Neural progenitor cell (in vitro differentiated cells): ENCODE data around the gene LMNB1. TPM values are rescaled to one million over a fixed set of nuclear protein-coding genes. Genes with fewer than 3 reads are reported as not detected.

Source experiments
- DNase-seq: peaks from one replicate; pipeline ENCODE4 v3.0.0-alpha.2; 2016; ENCODE audit warnings: low spot score
- H2AFZ ChIP-seq: fragments of 200-600 bp; sonication (generic); replicated peaks from 2 replicates; pipeline ENCODE4 v1.6.1; 2016; ENCODE audit warnings: antibody characterized with exemption
- H3F3A ChIP-seq: fragments of 200-600 bp; sonication (generic); 2 replicates; pipeline ENCODE4 v1.6.1; 2016; ENCODE audit warnings: antibody characterized with exemption, low read depth
- H3K27ac ChIP-seq: fragments of 200-600 bp; sonication (generic); 2 replicates; pipeline ENCODE4 v1.5.1; 2016; ENCODE audit warnings: mild to moderate bottlenecking
- H3K27me3 ChIP-seq: fragments of 200-600 bp; sonication (generic); 2 replicates; pipeline ENCODE4 v1.6.1; 2016; ENCODE audit warnings: mild to moderate bottlenecking, moderate library complexity
- H3K36me3 ChIP-seq: fragments of 200-600 bp; sonication (generic); 2 replicates; pipeline ENCODE4 v1.5.1; 2016
- H3K4me1 ChIP-seq: fragments of 200-600 bp; sonication (generic); 2 replicates; pipeline ENCODE4 v1.6.1; 2016; ENCODE audit warnings: mixed run types
- H3K4me2 ChIP-seq: fragments of 200-600 bp; sonication (generic); 2 replicates; pipeline ENCODE4 v1.6.1; 2016
- H3K4me3 ChIP-seq: fragments of 200-600 bp; sonication (generic); 2 replicates; pipeline ENCODE4 v1.5.1; 2016
- H3K79me2 ChIP-seq: fragments of 200-600 bp; sonication (generic); 2 replicates; pipeline ENCODE4 v1.6.1; 2016; ENCODE audit warnings: low read depth
- H3K9ac ChIP-seq: fragments of 200-600 bp; sonication (generic); 2 replicates; pipeline ENCODE4 v1.6.1; 2016
- H3K9me3 ChIP-seq: fragments of 200-600 bp; sonication (generic); 2 replicates; pipeline ENCODE4 v1.5.1; 2016; ENCODE audit warnings: low read depth
- H4K20me1 ChIP-seq: fragments of 200-600 bp; sonication (generic); 2 replicates; pipeline ENCODE4 v1.6.1; 2016; ENCODE audit warnings: low read depth
- H3K27ac Mint-ChIP-seq: 3 replicates; pipeline ENCODE4 v1.8.0; 2021; ENCODE audit warnings: mixed read lengths
- H3K27me3 Mint-ChIP-seq: 2 replicates; pipeline ENCODE4 v1.8.0; 2022; ENCODE audit warnings: low read depth, mild to moderate bottlenecking, inconsistent platforms, moderate library complexity, mixed read lengths; ENCODE audit not compliant: insufficient read depth
- H3K36me3 Mint-ChIP-seq: 3 replicates; pipeline ENCODE4 v1.8.0; 2021; ENCODE audit warnings: mixed read lengths
- H3K4me1 Mint-ChIP-seq: 3 replicates; pipeline ENCODE4 v1.8.0; 2021; ENCODE audit warnings: mixed read lengths
- H3K4me3 Mint-ChIP-seq: 3 replicates; pipeline ENCODE4 v1.8.0; 2021; ENCODE audit warnings: mild to moderate bottlenecking, moderate library complexity, mixed read lengths
- H3K9me3 Mint-ChIP-seq: 3 replicates; pipeline ENCODE4 v1.8.0; 2020; ENCODE audit warnings: mixed read lengths
- EZH2 ChIP-seq: fragments of 200-600 bp; sonication (generic); IDR thresholded peaks from 2 replicates; pipeline ENCODE4 v1.6.1; 2017; ENCODE audit warnings: antibody characterized with exemption, mild to moderate bottlenecking, moderate library complexity
- EZH2phosphoT487 ChIP-seq: fragments of 200-600 bp; sonication (generic); IDR thresholded peaks from 2 replicates; pipeline ENCODE4 v1.6.1; 2017; ENCODE audit warnings: antibody characterized with exemption
- total RNA-seq: library from RNA; depleted of rRNA; stranded (reverse); fragments of >200 nt; gene quantifications from 2 replicates; pipeline ENCODE4 v1.2.3, GENCODE V29; 2015; ENCODE audit warnings: low replicate concordance
- TF ChIP-seq, protein P1 (sequence below): fragments of 200-600 bp; sonication (generic); IDR thresholded peaks from 2 replicates; pipeline ENCODE4 v1.5.1; 2017; ENCODE audit warnings: antibody characterized with exemption, mild to moderate bottlenecking

Gene LMNB1
- total RNA-seq, 1 donor from 2014 or later, result 245 TPM

DNA sequence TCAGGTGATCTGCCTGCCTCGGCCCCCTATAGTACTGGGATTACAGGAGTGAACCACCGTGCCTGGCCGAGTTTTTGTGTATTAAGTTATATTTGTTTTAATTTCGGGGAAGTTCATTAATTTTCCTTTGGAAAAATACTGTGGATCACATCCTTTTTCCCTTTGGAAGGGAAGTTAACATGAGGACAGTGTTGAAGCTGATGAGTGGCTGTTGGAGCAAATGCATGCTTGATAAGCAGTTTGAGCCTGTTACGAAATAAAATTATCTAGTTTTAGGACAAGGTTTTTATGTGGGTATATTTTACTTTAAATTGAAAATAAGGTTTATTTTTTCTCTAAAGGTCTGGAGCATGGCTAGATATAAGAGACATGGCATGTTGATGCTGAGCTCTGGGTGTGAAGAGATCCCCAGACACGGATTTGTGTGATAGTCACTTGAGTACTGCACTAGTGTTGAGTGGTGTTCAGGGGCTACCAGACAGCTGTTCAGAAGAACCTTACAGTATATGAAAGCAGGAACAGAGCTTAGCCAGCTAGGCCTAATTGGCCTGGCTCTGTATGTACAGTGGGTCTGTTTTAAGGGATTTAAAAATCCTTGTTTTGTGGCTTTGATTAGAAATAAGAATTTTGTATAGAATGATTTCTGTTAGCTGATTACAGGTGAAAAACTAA is 17.4 kb downstream of the LMNB1 start:
- peaks cover 42% of the 10 kb centered on the region for H3K9me3 Mint-ChIP-seq
- peaks cover 90% of the 10 kb centered on the region for H4K20me1 ChIP-seq
- no peaks in the 10 kb centered on the region for H3K9me3 ChIP-seq
- H3K9ac ChIP-seq, result no peak overlapping the region
- H3K79me2 ChIP-seq, result peaks cover 100% of the 10 kb centered on the region
- H3K4me2 ChIP-seq, result no peak overlapping the region
- H3K4me3 Mint-ChIP-seq, result no peak overlapping the region
- H2AFZ ChIP-seq, result no peak overlapping the region
- H3K4me1 ChIP-seq, result no peaks in the 10 kb centered on the region
- peaks cover 64% of the 10 kb centered on the region for H3K36me3 Mint-ChIP-seq
- no peaks in the 10 kb centered on the region for H3K27me3 ChIP-seq
- TF ChIP-seq, protein P1, sequence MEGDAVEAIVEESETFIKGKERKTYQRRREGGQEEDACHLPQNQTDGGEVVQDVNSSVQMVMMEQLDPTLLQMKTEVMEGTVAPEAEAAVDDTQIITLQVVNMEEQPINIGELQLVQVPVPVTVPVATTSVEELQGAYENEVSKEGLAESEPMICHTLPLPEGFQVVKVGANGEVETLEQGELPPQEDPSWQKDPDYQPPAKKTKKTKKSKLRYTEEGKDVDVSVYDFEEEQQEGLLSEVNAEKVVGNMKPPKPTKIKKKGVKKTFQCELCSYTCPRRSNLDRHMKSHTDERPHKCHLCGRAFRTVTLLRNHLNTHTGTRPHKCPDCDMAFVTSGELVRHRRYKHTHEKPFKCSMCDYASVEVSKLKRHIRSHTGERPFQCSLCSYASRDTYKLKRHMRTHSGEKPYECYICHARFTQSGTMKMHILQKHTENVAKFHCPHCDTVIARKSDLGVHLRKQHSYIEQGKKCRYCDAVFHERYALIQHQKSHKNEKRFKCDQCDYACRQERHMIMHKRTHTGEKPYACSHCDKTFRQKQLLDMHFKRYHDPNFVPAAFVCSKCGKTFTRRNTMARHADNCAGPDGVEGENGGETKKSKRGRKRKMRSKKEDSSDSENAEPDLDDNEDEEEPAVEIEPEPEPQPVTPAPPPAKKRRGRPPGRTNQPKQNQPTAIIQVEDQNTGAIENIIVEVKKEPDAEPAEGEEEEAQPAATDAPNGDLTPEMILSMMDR, result no peak
- TF ChIP-seq EZH2 (no peak), EZH2phosphoT487 (no peak)
- no peaks in the 10 kb centered on the region for H3K27me3 Mint-ChIP-seq
- peaks cover 2% of the 10 kb centered on the region for H3K4me1 Mint-ChIP-seq
- H3K27ac ChIP-seq, result no peak overlapping the region
- no peaks in the 10 kb centered on the region for H3K36me3 ChIP-seq
- no peak overlapping the region for H3K4me3 ChIP-seq
- H3K27ac Mint-ChIP-seq, result no peak overlapping the region
- peaks cover 5% of the 10 kb centered on the region for H3F3A ChIP-seq
- no peak for DNase-seq

DNA sequence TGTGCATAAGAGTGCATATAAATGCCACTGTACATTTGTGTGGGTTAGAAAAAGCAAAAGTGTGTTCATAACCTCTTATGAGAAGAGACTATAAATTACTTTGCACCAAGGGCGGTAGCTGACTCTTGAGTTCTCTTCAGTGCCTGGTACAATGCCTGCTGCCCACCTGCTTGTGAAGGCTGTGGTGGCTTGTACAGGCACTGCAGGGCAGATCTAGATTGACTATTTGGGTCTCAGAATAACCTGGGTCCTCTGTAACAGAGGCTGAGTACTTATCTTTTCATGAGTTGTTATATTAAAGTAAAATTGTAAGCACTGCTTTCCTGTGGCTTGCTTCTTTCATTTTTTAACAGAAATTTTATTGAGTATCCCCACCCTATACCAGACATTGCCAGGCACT is 22.8 kb downstream of the LMNB1 start:
- TF ChIP-seq, protein P1, result no peak
- no peak overlapping the region for H3K27ac ChIP-seq
- H3K9me3 Mint-ChIP-seq, result peaks cover 23% of the 10 kb centered on the region

GRCh38 chr5:126801174-126801991 is 24.4 kb downstream of the LMNB1 start:
- no peak overlapping the region for H2AFZ ChIP-seq
- no peak overlapping the region for H3K4me2 ChIP-seq
- H3K27me3 Mint-ChIP-seq, result no peaks in the 10 kb centered on the region
- no peaks in the 10 kb centered on the region for H3K9me3 ChIP-seq
- no peak overlapping the region for H3K9ac ChIP-seq
- H4K20me1 ChIP-seq, result peaks cover 81% of the 10 kb centered on the region
- no peaks in the 10 kb centered on the region for H3K27me3 ChIP-seq
- peaks cover 45% of the 10 kb centered on the region for H3K36me3 Mint-ChIP-seq
- no peaks in the 10 kb centered on the region for H3K4me1 ChIP-seq
- peaks cover 15% of the 10 kb centered on the region for H3K36me3 ChIP-seq
- peaks cover 19% of the 10 kb centered on the region for H3K9me3 Mint-ChIP-seq
- H3F3A ChIP-seq, result peaks cover 4% of the 10 kb centered on the region
- H3K27ac Mint-ChIP-seq, result no peak overlapping the region
- H3K4me1 Mint-ChIP-seq, result no peaks in the 10 kb centered on the region
- no peak overlapping the region for H3K4me3 Mint-ChIP-seq
- no peak overlapping the region for H3K4me3 ChIP-seq
- no peak overlapping the region for H3K27ac ChIP-seq
- TF ChIP-seq, protein P1, result no peak
- TF ChIP-seq EZH2phosphoT487 (no peak), EZH2 (no peak)
- no peak for DNase-seq
- H3K79me2 ChIP-seq, result peaks cover 100% of the 10 kb centered on the region

More for the DNA sequence above, 22.8 kb downstream of the LMNB1 start:
- no peaks in the 10 kb centered on the region for H3K4me1 ChIP-seq
- H3K36me3 ChIP-seq, result peaks cover under 1% of the 10 kb centered on the region
- H3K9me3 ChIP-seq, result no peaks in the 10 kb centered on the region
- H3F3A ChIP-seq, result peaks cover 5% of the 10 kb centered on the region
- H3K79me2 ChIP-seq, result peaks cover 100% of the 10 kb centered on the region
- Mint-ChIP-seq H3K36me3 (peaks cover 42% of the 10 kb centered on the region), H3K4me3 (no peak overlapping the region), H3K4me1 (no peaks in the 10 kb centered on the region), H3K27ac (no peak overlapping the region), H3K27me3 (no peaks in the 10 kb centered on the region)
- H3K9ac ChIP-seq, result no peak overlapping the region
- H3K4me2 ChIP-seq, result no peak overlapping the region
- no peak overlapping the region for H2AFZ ChIP-seq
- H4K20me1 ChIP-seq, result peaks cover 92% of the 10 kb centered on the region
- no peak overlapping the region for H3K4me3 ChIP-seq
- DNase-seq, result no peak
- H3K27me3 ChIP-seq, result no peaks in the 10 kb centered on the region
